Keratinocyte (primary cell): Measurements from ENCODE around the gene VAV2. TPM values are rescaled to one million over a fixed set of nuclear protein-coding genes. Genes with fewer than 3 reads are reported as not detected.

Experiments
- DNase-seq: peaks from one replicate; pipeline ENCODE4 v3.0.0-alpha.2; 2011; ENCODE audit warnings: low read depth, missing footprints, low spot score
- FAIRE-seq: peaks from 2 replicates; lab custom pipeline; 2011; peaks lifted over from hg19 to GRCh38; lab: Jason Lieb, UNC
- H2AFZ ChIP-seq: 2 replicates; pipeline ENCODE4 v1.6.0; 2012; ENCODE audit warnings: low read length, control low read depth, inconsistent platforms; ENCODE audit not compliant: control insufficient read depth
- H3K27ac ChIP-seq: 2 replicates; pipeline ENCODE4 v1.5.1; 2011; ENCODE audit warnings: low read length; ENCODE audit not compliant: control insufficient read depth, insufficient read depth
- H3K27me3 ChIP-seq: 3 replicates; pipeline ENCODE4 v1.6.0; 2011; ENCODE audit warnings: low read length; ENCODE audit not compliant: control insufficient read depth, insufficient read depth; ENCODE audit errors: extremely low read depth
- H3K36me3 ChIP-seq, 2 experiments: 2 replicates in 1 of 2; 3 replicates in 1 of 2; pipeline ENCODE4 v1.5.1; 2011; ENCODE audit warnings: low read length in 2 of 2, mild to moderate bottlenecking in 1 of 2; ENCODE audit not compliant: control insufficient read depth in 2 of 2, insufficient read depth in 2 of 2; ENCODE audit errors: extremely low read depth in 1 of 2
- H3K4me1 ChIP-seq: 3 replicates; pipeline ENCODE4 v1.5.1; 2011; ENCODE audit warnings: low read length; ENCODE audit not compliant: control insufficient read depth, insufficient read depth; ENCODE audit errors: extremely low read depth
- H3K4me2 ChIP-seq: 3 replicates; pipeline ENCODE4 v1.6.0; 2011; ENCODE audit warnings: low read depth, low read length; ENCODE audit not compliant: control insufficient read depth, insufficient read depth; ENCODE audit errors: extremely low read depth
- H3K4me3 ChIP-seq, 3 experiments: fragments of 200-600 bp in 1 of 3; sonication (generic) in 1 of 3; 2 replicates in 2 of 3; 3 replicates in 1 of 3; pipeline ENCODE4 v1.5.1; 2011 to 2016; ENCODE audit warnings: low read length in 3 of 3, mild to moderate bottlenecking in 3 of 3, control low read depth in 2 of 3, inconsistent platforms in 1 of 3, low read depth in 1 of 3, mixed read lengths in 1 of 3, mixed run types in 1 of 3, moderate library complexity in 1 of 3; ENCODE audit not compliant: control insufficient read depth in 2 of 3, insufficient read depth in 2 of 3; ENCODE audit errors: extremely low read depth in 1 of 3
- H3K79me2 ChIP-seq: 2 replicates; pipeline ENCODE4 v1.6.0; 2012; ENCODE audit warnings: low read length; ENCODE audit not compliant: control insufficient read depth, insufficient read depth
- H3K9ac ChIP-seq: 3 replicates; pipeline ENCODE4 v1.6.0; 2011; ENCODE audit warnings: low read length; ENCODE audit not compliant: control insufficient read depth, insufficient read depth; ENCODE audit errors: extremely low read depth
- H3K9me1 ChIP-seq: 3 replicates; pipeline ENCODE4 v1.6.0; 2011; ENCODE audit warnings: low read length; ENCODE audit not compliant: control insufficient read depth, insufficient read depth; ENCODE audit errors: extremely low read depth
- H3K9me3 ChIP-seq: 2 replicates; pipeline ENCODE4 v1.5.1; 2012; ENCODE audit warnings: low read depth, low read length; ENCODE audit not compliant: control insufficient read depth
- H4K20me1 ChIP-seq: 3 replicates; pipeline ENCODE4 v1.6.0; 2011; ENCODE audit warnings: low read length; ENCODE audit not compliant: control insufficient read depth, insufficient read depth; ENCODE audit errors: extremely low read depth
- EZH2 ChIP-seq: IDR thresholded peaks from one replicate; pipeline ENCODE4 v1.6.1; 2012; ENCODE audit warnings: inconsistent platforms, mild to moderate bottlenecking, low read length, moderate library complexity
- dilution Hi-C: fragments of 300-500 bp; cut with MboI; formaldehyde crosslinking; loops from one replicate; pipeline ENCODE4 v1.7.0; 2020; ENCODE audit warnings: low sequenced_read_pairs; ENCODE audit not compliant: extremely low pct_ligation_motif_present
- polyA plus RNA-seq, 5 experiments: library from polyadenylated mRNA; depleted of rRNA in 3 of 5; stranded (reverse) in 3 of 5; stranded (forward) in 1 of 5; unstranded in 1 of 5; fragments of >200 nt; gene quantifications; 1 replicate in 1 of 5; 2 replicates in 3 of 5; 3 replicates in 1 of 5; pipeline versions ENCODE4 v1.2.1 to v1.2.3, GENCODE V29; 2011 to 2012; ENCODE audit warnings: missing spikeins in 2 of 5, low read depth in 1 of 5, low replicate concordance in 1 of 5
- TF ChIP-seq, protein P1 (sequence below), 3 experiments: IDR thresholded peaks in 1 of 3; conservative IDR thresholded peaks in 1 of 3; optimal IDR thresholded peaks in 1 of 3; 2 replicates in 2 of 3; 3 replicates in 1 of 3; pipeline versions ENCODE3 to v1.5.1; 2011; ENCODE audit warnings: low read length in 3 of 3, mild to moderate bottlenecking in 3 of 3, moderate library complexity in 2 of 3, control low read depth in 1 of 3, inconsistent platforms in 1 of 3; ENCODE audit not compliant: insufficient read depth in 2 of 3; ENCODE audit errors: extremely low read depth in 1 of 3

Gene VAV2
- polyA plus RNA-seq, 1 donor (not counting 4 experiments of a cell fraction or from before 2014, with no cell fraction given), result 16.4 TPM

DNA sequence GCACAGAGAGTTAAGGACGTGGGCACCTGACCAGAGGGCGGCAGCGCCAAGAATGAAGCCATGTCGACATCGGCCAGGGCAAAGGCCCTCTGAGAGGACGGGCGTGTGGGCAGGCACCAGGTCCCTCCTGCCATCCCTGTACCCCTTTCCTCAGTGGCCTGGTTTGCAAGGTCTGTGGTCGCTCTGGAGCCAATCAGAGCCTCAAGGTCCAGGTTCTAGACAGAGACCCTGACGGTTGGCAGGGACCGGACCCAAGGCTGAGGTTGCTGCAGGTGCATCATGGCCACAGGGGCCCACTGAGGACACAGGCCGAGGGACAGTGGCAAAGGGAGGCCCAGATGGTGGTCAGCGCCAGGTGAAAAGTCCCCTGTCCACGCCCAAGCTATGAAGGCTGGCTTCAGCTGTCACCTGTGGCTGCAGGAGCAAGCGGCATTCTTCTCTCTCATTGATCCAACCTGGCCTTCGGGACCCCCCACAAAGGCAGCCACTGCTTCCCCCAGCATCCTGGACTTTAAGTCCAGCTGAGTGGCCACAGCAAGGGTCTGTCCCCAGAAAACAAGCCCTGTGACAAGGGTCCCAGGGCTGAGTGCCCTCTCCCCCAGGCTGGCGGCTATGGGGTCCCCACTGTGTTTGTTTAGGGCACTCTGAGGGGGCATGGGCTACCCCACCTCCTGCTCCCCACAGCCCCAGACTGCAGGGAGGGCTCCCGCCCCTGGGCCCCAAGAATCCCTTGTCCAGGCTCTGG is 48.9 kb downstream of the VAV2 start:
- Histone ChIP-seq H3K9ac (no peak overlapping the region), H3K27ac (no peak overlapping the region), H3K4me1 (peaks cover 20% of the 10 kb centered on the region), H4K20me1 (peaks cover 24% of the 10 kb centered on the region), H3K9me1 (peaks cover 9% of the 10 kb centered on the region), H3K4me3 (no peak overlapping the region), H3K4me2 (no peak overlapping the region), H3K36me3 (peaks cover 19% of the 10 kb centered on the region in 2 experiments), H3K79me2 (peaks cover 73% of the 10 kb centered on the region), H3K27me3 (no peaks in the 10 kb centered on the region), H2AFZ (no peak overlapping the region), H3K9me3 (no peaks in the 10 kb centered on the region)
- dilution Hi-C loops, result no loop called here
- DNase-seq, result no peak
- no peak for TF ChIP-seq EZH2
- TF ChIP-seq, protein P1, sequence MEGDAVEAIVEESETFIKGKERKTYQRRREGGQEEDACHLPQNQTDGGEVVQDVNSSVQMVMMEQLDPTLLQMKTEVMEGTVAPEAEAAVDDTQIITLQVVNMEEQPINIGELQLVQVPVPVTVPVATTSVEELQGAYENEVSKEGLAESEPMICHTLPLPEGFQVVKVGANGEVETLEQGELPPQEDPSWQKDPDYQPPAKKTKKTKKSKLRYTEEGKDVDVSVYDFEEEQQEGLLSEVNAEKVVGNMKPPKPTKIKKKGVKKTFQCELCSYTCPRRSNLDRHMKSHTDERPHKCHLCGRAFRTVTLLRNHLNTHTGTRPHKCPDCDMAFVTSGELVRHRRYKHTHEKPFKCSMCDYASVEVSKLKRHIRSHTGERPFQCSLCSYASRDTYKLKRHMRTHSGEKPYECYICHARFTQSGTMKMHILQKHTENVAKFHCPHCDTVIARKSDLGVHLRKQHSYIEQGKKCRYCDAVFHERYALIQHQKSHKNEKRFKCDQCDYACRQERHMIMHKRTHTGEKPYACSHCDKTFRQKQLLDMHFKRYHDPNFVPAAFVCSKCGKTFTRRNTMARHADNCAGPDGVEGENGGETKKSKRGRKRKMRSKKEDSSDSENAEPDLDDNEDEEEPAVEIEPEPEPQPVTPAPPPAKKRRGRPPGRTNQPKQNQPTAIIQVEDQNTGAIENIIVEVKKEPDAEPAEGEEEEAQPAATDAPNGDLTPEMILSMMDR (optimal IDR thresholded peaks at IDR 0.05 in 1 of 3, IDR thresholded peaks at IDR 0.05 in 1 of 3, conservative IDR thresholded peaks at IDR 0.05 in 1 of 3; ENCODE audit: extremely low read depth in 1 of 3, insufficient read depth in 2 of 3, low read length in 3 of 3), result no peak
- FAIRE-seq, result no peak

DNA sequence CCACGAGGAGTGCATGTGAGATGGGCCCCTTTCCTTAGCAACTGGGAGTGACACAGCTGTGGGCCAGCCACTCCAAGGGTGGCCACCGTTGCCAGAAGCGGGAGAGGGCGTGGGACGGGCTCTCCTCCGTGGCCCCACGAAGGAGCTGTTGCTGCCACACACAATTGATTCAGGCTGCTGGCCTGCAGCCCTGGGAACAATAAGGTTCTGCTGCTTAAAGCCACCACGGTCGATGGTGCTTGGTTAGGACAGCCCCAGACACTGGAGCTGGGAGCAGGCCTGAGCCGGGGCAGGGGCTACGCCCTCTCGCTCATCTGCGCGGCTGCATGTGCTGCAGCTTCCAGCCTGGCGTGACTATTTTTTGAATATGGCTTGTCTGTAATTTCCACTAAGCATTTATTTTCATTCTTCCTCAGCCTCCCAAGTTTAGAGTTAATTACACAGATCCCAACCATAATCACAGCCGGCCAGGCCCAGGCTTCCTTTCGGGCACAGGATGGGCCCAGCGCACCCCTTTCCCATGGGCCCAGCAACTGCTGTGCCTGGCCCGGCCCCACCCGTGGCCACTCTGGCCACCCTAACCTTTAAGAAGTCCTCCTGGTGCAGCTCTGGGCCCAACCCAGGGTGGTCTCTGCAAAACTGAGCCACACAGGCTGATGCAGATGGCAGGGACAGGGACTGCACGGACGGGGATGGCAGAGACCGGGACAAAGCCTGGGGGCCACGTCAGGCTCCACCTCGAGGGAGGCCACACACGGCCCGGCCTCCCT is 49.7 kb downstream of the VAV2 start:
- TF ChIP-seq, protein P1 (optimal IDR thresholded peaks at IDR 0.05 in 1 of 3, IDR thresholded peaks at IDR 0.05 in 1 of 3, conservative IDR thresholded peaks at IDR 0.05 in 1 of 3; ENCODE audit: extremely low read depth in 1 of 3, insufficient read depth in 2 of 3, low read length in 3 of 3), result no peak
- no peak for TF ChIP-seq EZH2
- H3K4me1 ChIP-seq, result peaks cover 20% of the 10 kb centered on the region
- peaks cover 22 to 24% of the 10 kb centered on the region in 2 experiments for H3K36me3 ChIP-seq
- FAIRE-seq (no peak), DNase-seq (no peak)
- peaks cover 70% of the 10 kb centered on the region for H3K79me2 ChIP-seq
- no peak overlapping the region for H3K4me3 ChIP-seq
- dilution Hi-C loops, result no loop called here
- no peaks in the 10 kb centered on the region for H3K27me3 ChIP-seq
- H4K20me1 ChIP-seq, result peaks cover 24% of the 10 kb centered on the region
- H2AFZ ChIP-seq, result no peak overlapping the region
- H3K9me3 ChIP-seq, result no peaks in the 10 kb centered on the region
- H3K9ac ChIP-seq, result no peak overlapping the region
- no peak overlapping the region for H3K4me2 ChIP-seq
- H3K9me1 ChIP-seq, result peaks cover 9% of the 10 kb centered on the region
- no peak overlapping the region for H3K27ac ChIP-seq
